ENCODE results near the gene ARAF. TPM values are rescaled to one million over a fixed set of nuclear protein-coding genes. Genes with fewer than 3 reads are reported as not detected.
A peak's percentile ranks its signal among the peaks of the same experiment; 100 is the strongest.
"Not testable (repeated sequence)": the region's sequence is repeated elsewhere in the genome, so short reads cannot be mapped to it uniquely, and the experiment has no call there.

ARAF gene
- total RNA-seq, 2 experiments from 2014 or later: 66.4 to 68.6 TPM

- Mint-ChIP-seq H3K9me3 (peaks cover 19% of the 10 kb centered on the region), H3K27ac (peak overlapping the region; percentile 51), H3K4me3 (no peak overlapping the region), H3K4me1 (ENCODE audit: low read depth) (peaks cover 9% of the 10 kb centered on the region), H3K36me3 (peaks cover 8% of the 10 kb centered on the region), H3K27me3 (no peaks in the 10 kb centered on the region)
- ChIA-PET POLR2A (no interaction called here), CTCF (no interaction called here)
- DNase-seq: no peak
- intact Hi-C loops (cut with micrococcal nuclease): no loop called here
Observed at GRCh38 chrX:47595716-47596251, 34.8 kb downstream of the ARAF start.

GRCh38 chrX:47596256-47596655 lies 35.3 kb downstream of the ARAF start:
- DNase-seq: no peak
- peaks cover 9% of the 10 kb centered on the region for H3K4me1 Mint-ChIP-seq (ENCODE audit: low read depth)
- H3K4me3 Mint-ChIP-seq: no peak overlapping the region
- ChIA-PET CTCF (no interaction called here), POLR2A (no interaction called here)
- no peaks in the 10 kb centered on the region for H3K27me3 Mint-ChIP-seq
- intact Hi-C loops (cut with micrococcal nuclease): no loop called here
- H3K9me3 Mint-ChIP-seq: peaks cover 19% of the 10 kb centered on the region
- peak overlapping the region; percentile 51 for H3K27ac Mint-ChIP-seq
- peaks cover 8% of the 10 kb centered on the region for H3K36me3 Mint-ChIP-seq

- intact Hi-C loops (cut with micrococcal nuclease): no loop called here
- peaks cover 8% of the 10 kb centered on the region for H3K36me3 Mint-ChIP-seq
- H3K9me3 Mint-ChIP-seq: peaks cover 19% of the 10 kb centered on the region
- H3K4me3 Mint-ChIP-seq: no peak overlapping the region
- H3K4me1 Mint-ChIP-seq (ENCODE audit: low read depth): peaks cover 9% of the 10 kb centered on the region
- DNase-seq: no peak
- H3K27me3 Mint-ChIP-seq: no peaks in the 10 kb centered on the region
- ChIA-PET CTCF (interaction anchor here (0.7 kb wide), 1 partner anchor 284 kb away, joined by 3 read pairs; no protein-coding TSS in a partner anchor), POLR2A (no interaction called here)
- H3K27ac Mint-ChIP-seq: no peak overlapping the region
Observed at GRCh38 chrX:47597222-47597621, 36.2 kb downstream of the ARAF start.

GRCh38 chrX:47603125-47603524 lies 42.1 kb downstream of the ARAF start:
- POLR2A ChIA-PET; H3K27ac Mint-ChIP-seq; intact Hi-C loops (cut with micrococcal nuclease); H3K27me3 Mint-ChIP-seq; H3K9me3 Mint-ChIP-seq; CTCF ChIA-PET; H3K36me3 Mint-ChIP-seq; DNase-seq; H3K4me3 Mint-ChIP-seq; H3K4me1 Mint-ChIP-seq (ENCODE audit: low read depth): not testable (repeated sequence)

- Mint-ChIP-seq H3K36me3 (no peaks in the 10 kb centered on the region), H3K27me3 (no peaks in the 10 kb centered on the region), H3K9me3 (peaks cover 3% of the 10 kb centered on the region), H3K4me3 (no peak overlapping the region), H3K4me1 (ENCODE audit: low read depth) (peaks cover 3% of the 10 kb centered on the region), H3K27ac (no peak overlapping the region)
- CTCF ChIA-PET: no interaction called here
- POLR2A ChIA-PET: no interaction called here
- no peak for DNase-seq
- intact Hi-C loops (cut with micrococcal nuclease): no loop called here
Observed at GRCh38 chrX:47605024-47605423, 44.0 kb downstream of the ARAF start.

GRCh38 chrX:47607091-47607490 lies 46.1 kb downstream of the ARAF start:
- POLR2A ChIA-PET: no interaction called here
- intact Hi-C loops (cut with micrococcal nuclease): no loop called here
- Mint-ChIP-seq H3K36me3 (no peaks in the 10 kb centered on the region), H3K27ac (no peak overlapping the region), H3K4me3 (no peak overlapping the region), H3K27me3 (no peaks in the 10 kb centered on the region), H3K4me1 (ENCODE audit: low read depth) (peaks cover 3% of the 10 kb centered on the region), H3K9me3 (no peaks in the 10 kb centered on the region)
- DNase-seq: no peak
- CTCF ChIA-PET: no interaction called here

- no peak overlapping the region for H3K27ac Mint-ChIP-seq
- intact Hi-C loops (cut with micrococcal nuclease): no loop called here
- no peaks in the 10 kb centered on the region for H3K9me3 Mint-ChIP-seq
- H3K27me3 Mint-ChIP-seq: no peaks in the 10 kb centered on the region
- H3K4me3 Mint-ChIP-seq: no peak overlapping the region
- no peaks in the 10 kb centered on the region for H3K36me3 Mint-ChIP-seq
- ChIA-PET POLR2A (interaction anchor here (0.6 kb wide), 1 partner anchor 122 kb away, joined by 3 read pairs; no protein-coding TSS in a partner anchor), CTCF (interaction anchor here (0.8 kb wide), 1 partner anchor 19 kb away, joined by 3 read pairs; no protein-coding TSS in a partner anchor)
- no peak for DNase-seq
- peaks cover 3% of the 10 kb centered on the region for H3K4me1 Mint-ChIP-seq (ENCODE audit: low read depth)
Observed at GRCh38 chrX:47608130-47608810, 47.3 kb downstream of the ARAF start.

- H3K27me3 Mint-ChIP-seq: no peaks in the 10 kb centered on the region
- no peaks in the 10 kb centered on the region for H3K9me3 Mint-ChIP-seq
- CTCF ChIA-PET: no interaction called here
- no peak overlapping the region for H3K4me3 Mint-ChIP-seq
- intact Hi-C loops (cut with micrococcal nuclease): no loop called here
- H3K4me1 Mint-ChIP-seq (ENCODE audit: low read depth): peaks cover 3% of the 10 kb centered on the region
- no peaks in the 10 kb centered on the region for H3K36me3 Mint-ChIP-seq
- H3K27ac Mint-ChIP-seq: no peak overlapping the region
- no peak for DNase-seq
- POLR2A ChIA-PET: no interaction called here
Observed at GRCh38 chrX:47610511-47610910, 49.5 kb downstream of the ARAF start.

GRCh38 chrX:47611489-47611888 lies 50.5 kb downstream of the ARAF start:
- Mint-ChIP-seq H3K4me3 (no peak overlapping the region), H3K27me3 (no peaks in the 10 kb centered on the region), H3K27ac (no peak overlapping the region), H3K9me3 (no peaks in the 10 kb centered on the region), H3K4me1 (ENCODE audit: low read depth) (peaks cover 3% of the 10 kb centered on the region), H3K36me3 (no peaks in the 10 kb centered on the region)
- ChIA-PET CTCF (no interaction called here), POLR2A (no interaction called here)
- DNase-seq: no peak
- intact Hi-C loops (cut with micrococcal nuclease): no loop called here

GRCh38 chrX:47611926-47612325 lies 50.9 kb downstream of the ARAF start:
- Mint-ChIP-seq H3K27me3 (no peaks in the 10 kb centered on the region), H3K4me3 (no peak overlapping the region), H3K36me3 (no peaks in the 10 kb centered on the region), H3K9me3 (no peaks in the 10 kb centered on the region), H3K4me1 (ENCODE audit: low read depth) (peaks cover 3% of the 10 kb centered on the region), H3K27ac (no peak overlapping the region)
- POLR2A ChIA-PET: no interaction called here
- intact Hi-C loops (cut with micrococcal nuclease): no loop called here
- CTCF ChIA-PET: no interaction called here
- no peak for DNase-seq

- peaks cover 3% of the 10 kb centered on the region for H3K4me1 Mint-ChIP-seq (ENCODE audit: low read depth)
- DNase-seq: no peak
- no peaks in the 10 kb centered on the region for H3K36me3 Mint-ChIP-seq
- H3K4me3 Mint-ChIP-seq: no peak overlapping the region
- no peak overlapping the region for H3K27ac Mint-ChIP-seq
- intact Hi-C loops (cut with micrococcal nuclease): no loop called here
- ChIA-PET CTCF (no interaction called here), POLR2A (no interaction called here)
- H3K27me3 Mint-ChIP-seq: no peaks in the 10 kb centered on the region
- no peaks in the 10 kb centered on the region for H3K9me3 Mint-ChIP-seq
Observed at GRCh38 chrX:47612418-47612817, 51.4 kb downstream of the ARAF start.

- no peak overlapping the region for H3K4me3 Mint-ChIP-seq
- CTCF ChIA-PET: no interaction called here
- H3K4me1 Mint-ChIP-seq (ENCODE audit: low read depth): peaks cover 3% of the 10 kb centered on the region
- peaks cover 1% of the 10 kb centered on the region for H3K27me3 Mint-ChIP-seq
- DNase-seq: no peak
- H3K36me3 Mint-ChIP-seq: no peaks in the 10 kb centered on the region
- no peaks in the 10 kb centered on the region for H3K9me3 Mint-ChIP-seq
- intact Hi-C loops (cut with micrococcal nuclease): no loop called here
- POLR2A ChIA-PET: no interaction called here
- no peak overlapping the region for H3K27ac Mint-ChIP-seq
Observed at GRCh38 chrX:47613082-47613481, 52.1 kb downstream of the ARAF start.

GRCh38 chrX:47614618-47615017 lies 53.6 kb downstream of the ARAF start:
- Mint-ChIP-seq H3K36me3 (no peaks in the 10 kb centered on the region), H3K9me3 (no peaks in the 10 kb centered on the region)
- POLR2A ChIA-PET: interaction anchor here (0.6 kb wide), 1 partner anchor 23 kb away, joined by 6 read pairs; no protein-coding TSS in a partner anchor

More at GRCh38 chrX:47614618-47615017, 53.6 kb downstream of the ARAF start:
- CTCF ChIA-PET: interaction anchor here (0.5 kb wide), 1 partner anchor 230 kb away, joined by 4 read pairs; no protein-coding TSS in a partner anchor
- Mint-ChIP-seq H3K27me3 (peaks cover 4% of the 10 kb centered on the region), H3K4me3 (no peak overlapping the region), H3K27ac (no peak overlapping the region), H3K4me1 (ENCODE audit: low read depth) (no peaks in the 10 kb centered on the region)
- DNase-seq: no peak
- intact Hi-C loops (cut with micrococcal nuclease): no loop called here

All from activated CD4-positive, alpha-beta memory T cell treated with anti-CD3 and anti-CD28 coated beads for 36 hours (primary cell).